Cerebellar nuclear complex (tissue), 1 donor: ENCODE data around the gene GLI2.

Experiments used
- DNase-seq, 2 experiments: peaks; one replicate each; lab custom pipeline; 2025; lab: John Stamatoyannopoulos, UW

Gene GLI2

GRCh38 chr2:120738117-120738516 is 2.4 kb downstream of the GLI2 start:
- DNase-seq = no peak

DNA sequence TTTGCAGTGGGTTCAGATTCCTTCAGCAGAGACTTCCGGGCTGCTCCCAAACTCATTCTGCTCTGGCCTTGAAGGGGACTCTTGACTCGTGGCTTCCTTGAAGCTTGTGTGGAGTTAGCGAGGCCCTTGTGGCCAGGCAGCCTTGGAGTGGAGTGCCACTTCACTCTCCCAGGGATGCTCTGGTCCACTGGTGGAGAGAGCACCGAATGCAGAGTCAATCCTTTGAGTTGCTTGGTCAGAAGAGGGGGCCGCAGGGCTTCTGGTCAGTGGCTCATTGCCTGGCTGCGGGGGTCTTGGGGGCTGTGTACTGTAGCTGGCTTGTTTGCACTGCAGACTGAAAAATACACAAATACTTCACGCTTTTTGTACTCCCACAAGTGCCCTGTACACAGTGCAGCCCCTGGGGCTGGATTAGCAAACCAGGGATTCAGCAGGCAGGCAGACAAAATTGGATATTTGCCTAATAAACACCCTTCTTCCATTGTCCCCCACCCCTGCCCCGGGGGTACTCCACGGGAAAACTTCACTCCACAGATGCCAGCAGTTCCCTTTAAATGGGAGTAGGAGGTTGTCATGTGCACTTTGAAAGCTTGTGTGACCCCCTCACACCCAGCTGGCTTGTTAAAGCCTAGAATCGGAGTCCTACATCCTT is 3.2 kb downstream of the GLI2 start:
- no peak for DNase-seq

- DNase-seq = no peak
Observed at GRCh38 chr2:120739438-120740090, 3.9 kb downstream of the GLI2 start.

DNA sequence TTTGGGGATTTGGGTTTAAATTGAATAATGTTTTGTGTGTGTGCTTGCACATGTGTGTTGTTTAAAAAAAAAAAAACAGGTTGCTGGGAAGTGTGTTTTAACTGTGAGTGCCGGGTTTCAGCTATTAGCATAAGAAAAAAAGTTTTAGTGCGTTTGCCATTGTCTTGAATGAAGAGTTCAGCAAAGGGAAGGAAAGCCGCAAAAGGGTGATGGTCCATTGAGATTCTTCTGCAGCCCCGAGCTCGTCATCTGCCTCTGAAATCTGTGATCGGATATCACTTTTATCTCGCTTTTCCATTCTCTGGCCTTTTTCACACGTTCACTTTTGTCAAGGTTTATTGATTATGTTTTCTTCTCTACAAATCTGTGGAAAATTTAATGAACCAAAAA is 4.7 kb downstream of the GLI2 start:
- DNase-seq = no peak

GRCh38 chr2:120740765-120741524 is 5.3 kb downstream of the GLI2 start:
- no peak for DNase-seq

DNA sequence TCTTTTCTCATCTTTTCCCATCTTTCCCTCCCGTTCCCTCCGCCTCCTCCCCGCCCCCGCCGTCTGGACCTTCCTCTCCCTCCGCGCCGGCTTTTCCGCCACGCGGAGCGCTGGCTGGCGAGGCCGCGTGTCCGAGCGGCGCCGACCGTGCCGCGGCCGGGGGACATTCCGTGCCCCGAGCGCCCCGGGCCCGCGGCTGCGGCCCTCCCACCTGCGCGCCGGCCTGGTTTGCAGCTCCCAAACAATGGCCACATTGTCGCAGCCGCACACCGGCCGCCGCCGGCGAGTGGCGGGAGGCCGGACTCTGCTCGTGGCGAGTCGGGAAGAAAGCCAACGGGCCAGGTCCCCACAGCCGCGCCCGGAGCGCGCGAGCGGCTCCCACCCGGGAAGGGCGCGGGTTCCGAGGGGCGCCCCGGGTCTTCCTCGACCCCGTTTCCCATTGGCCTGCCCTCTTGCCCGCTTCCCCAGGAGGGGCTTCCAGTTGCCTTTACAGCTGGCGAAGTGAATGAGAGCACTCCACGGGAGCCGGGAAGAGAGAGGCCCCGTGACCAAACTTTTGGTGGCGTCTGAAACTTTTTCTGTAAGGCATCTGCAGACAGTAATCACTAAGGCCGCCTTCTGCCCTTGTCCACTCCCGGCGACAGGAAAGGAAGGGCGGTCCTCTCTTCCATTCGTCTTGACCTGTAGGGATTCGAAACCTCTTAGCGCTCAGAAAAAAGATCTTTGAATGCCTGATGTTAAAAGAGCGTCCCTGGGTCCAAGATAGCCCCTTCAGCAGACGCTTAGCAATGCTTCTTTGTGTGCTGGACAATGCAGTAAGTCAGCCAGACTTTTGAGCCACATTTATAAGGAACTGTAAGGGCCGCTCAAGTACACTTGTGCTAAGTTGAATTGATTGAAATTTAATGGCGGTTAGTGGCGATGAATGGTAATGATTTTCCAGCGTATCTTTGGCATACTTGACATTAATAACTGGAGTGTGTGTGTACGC is 6.2 kb downstream of the GLI2 start:
- DNase-seq = no peak

DNA sequence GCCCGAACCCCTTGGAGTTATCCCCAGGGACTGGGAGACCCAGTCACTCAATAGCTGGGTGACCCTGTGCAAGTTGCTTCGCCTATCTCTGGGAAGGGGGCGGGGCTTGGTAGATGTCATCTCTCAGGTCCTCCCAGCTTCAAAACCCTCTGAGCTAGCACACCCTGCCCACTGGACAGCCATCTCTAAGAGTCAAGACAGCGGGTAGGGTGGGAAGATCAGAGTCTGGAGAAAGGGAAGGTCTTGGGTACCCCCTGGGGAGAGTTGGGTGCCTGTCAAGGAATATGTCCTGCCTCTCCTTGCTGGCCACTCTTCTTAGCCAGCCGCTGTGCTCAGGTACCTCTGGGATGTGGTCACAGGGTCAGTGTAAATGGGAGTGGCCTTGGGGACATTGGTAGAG is 8.0 kb downstream of the GLI2 start:
- no peak for DNase-seq

GRCh38 chr2:120744817-120745216 is 9.1 kb downstream of the GLI2 start:
- no peak for DNase-seq

GRCh38 chr2:120745420-120746111 is 9.9 kb downstream of the GLI2 start:
- no peak for DNase-seq

GRCh38 chr2:120746144-120746543 is 10.5 kb downstream of the GLI2 start:
- no peak for DNase-seq

DNA sequence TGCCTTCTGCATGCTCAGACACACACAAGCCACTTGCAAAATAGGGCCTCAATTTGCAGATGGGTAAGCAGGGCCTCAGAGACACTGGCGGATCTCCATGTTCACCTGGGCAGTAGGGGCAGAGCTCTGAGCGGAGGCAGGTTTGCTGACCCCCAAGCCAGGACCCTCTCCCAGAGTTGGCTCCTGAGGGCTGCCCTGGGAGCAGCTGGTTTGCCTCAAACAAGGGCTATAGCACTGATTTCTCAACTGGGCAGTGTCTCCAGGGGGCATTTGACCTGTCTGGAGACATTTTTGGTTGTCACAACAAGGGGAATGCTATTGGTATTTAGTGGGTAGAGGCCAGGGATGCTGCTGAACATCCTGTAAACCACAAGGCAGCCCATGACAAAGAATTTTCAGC is 11.6 kb downstream of the GLI2 start:
- no peak for DNase-seq

DNA sequence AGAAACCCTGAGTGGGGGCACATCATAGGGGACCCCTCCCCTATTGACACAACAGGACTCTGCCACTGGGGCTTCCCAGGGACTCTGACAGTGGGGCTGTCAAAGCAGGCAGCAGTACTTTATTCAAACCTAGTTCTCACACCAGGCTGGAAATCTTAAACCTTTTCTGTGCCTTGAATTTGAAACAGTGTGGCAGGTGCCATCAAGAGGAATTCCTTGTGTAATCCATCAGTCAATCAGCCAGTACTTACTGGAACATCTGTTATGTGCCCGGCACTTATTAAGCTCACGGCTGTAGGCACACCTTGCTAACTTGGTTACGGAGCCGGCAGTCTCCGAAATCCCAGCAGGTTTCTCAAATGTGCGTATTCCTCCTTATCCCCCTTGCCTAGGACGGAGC is 12.0 kb downstream of the GLI2 start:
- no peak for DNase-seq

DNA sequence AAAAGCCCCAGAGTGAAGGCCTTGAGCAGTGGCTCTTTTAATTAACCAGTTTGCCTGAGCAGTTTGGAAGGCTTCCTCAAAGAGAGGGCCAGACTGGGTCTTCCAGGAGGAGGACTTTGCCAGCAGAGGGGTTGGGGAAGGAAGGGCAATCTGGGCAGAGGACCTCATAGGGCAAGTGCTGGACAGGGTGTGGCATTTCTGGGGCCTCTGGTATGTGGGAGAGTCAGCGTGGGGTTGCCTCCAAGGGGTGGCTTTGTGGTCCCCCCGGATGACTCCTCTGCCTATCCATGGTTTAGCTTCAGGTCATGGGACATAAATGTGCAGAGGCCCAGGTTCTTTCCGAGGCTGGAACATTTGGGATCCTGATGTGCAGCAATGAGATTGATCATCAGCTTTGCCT is 12.6 kb downstream of the GLI2 start:
- DNase-seq = no peak

DNA sequence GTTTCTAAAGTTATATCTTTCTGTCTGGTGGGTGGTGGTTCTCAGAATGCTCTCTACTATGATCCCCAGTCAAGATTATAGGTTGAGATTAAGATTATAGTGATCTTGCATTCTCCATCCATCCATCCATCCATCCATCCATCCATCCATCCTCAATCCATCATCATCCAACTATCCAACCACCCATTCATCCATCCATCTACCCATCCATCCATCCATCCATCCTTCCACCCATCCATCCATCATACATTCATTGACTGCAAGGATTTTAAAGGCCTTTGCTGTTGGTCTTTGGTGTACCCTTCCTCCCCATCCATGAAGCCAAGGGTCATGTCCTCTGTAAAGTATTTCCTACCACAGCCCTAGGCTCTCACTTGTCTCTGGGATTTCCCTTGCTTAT is 13.1 kb downstream of the GLI2 start:
- DNase-seq = no peak

DNA sequence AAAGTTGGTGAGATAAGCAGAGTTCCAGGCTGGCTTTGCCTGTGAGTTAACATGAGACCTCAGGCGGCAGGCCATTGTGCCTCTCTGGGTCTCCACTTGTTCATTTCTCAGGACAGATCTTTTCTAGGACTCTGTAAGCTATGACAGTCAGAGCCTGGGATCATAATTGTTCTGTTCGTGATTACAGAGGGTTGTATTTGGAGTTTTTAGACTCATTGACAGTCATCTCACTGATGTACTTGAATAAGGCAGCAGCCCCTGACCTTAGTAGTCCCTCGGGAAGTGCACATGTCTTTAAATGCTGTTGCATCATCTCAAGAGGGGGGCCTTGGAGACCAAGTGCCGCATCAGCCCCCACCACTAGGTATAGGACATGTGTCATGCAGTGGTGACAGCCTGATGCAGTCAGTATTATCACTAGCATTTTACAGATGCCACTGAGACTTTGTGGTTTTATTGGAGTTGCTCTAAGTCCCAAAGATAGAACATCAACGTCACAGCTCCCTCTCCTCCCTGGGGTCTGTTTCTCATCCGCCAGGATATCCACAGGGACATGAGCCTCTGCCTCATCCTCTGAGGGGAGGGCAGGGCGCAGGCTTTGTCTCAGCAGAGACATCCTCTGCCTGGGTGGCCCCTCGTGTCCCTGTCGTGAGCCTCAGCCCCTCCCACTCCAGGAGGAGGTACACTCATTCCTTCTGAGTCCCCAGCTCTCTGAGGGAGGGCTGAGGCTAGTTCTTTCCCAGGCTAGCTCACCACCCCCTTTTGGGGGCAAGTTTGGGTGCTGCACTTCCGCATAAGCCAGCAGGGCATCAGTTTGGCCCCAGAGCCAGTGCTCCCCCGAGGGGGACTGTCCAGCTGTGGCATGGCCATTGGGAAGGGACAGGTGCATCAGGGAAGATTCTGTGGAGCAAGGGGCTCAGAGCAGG is 14.1 kb downstream of the GLI2 start:
- DNase-seq = no peak

DNA sequence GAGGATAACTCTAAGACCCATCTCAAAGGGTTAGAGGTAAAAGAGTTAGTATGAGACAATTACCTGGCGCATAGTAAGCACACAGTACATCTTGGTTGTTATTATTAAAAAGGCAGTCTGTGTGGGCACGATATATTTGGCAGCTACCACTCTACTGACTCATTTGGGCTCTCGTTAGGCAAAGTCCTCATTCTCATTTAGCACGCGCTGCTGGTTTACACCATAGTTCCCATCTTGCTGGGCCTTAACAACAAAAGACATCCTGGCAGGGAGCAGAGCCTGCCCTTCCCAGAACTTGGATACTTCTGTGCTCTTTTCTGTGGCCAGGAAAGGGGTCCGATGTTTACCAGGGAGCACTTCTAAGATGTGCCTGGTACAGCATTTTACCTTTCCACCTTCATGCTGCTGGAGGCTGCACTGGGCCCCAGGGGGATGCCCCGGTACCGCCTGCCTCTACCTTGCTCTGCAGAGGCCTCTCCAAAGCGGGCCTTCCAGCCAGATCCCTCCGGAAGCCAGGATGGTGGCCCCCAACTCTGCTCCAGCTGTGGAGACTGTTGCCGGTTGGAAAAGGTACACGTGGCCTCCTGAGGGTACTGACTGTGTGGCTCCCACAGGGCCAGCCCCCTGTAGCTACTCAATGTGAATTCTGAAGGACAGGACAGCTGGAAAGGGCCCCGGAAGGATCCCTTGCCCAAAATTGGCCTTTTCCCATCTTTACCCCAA is 15.0 kb downstream of the GLI2 start:
- no peak for DNase-seq

DNA sequence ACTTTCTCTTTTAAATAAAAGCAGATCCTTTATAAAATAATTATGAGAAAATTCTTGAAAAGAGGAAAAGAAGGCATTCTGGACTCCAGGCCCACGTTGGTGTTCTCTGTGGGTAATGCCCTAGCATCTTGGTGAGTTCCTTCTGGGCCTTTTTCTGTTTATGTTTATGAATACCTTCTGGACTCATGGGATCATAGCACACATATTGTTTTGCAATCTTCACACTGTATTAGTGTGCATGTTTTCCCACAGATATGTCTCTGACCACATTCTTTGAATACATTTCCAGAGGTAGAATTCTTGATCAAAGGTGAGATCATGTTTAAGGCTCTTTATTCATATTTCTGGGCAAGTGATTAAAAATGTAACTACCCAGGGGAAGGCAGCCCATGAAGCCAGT is 15.9 kb downstream of the GLI2 start:
- no peak for DNase-seq

DNA sequence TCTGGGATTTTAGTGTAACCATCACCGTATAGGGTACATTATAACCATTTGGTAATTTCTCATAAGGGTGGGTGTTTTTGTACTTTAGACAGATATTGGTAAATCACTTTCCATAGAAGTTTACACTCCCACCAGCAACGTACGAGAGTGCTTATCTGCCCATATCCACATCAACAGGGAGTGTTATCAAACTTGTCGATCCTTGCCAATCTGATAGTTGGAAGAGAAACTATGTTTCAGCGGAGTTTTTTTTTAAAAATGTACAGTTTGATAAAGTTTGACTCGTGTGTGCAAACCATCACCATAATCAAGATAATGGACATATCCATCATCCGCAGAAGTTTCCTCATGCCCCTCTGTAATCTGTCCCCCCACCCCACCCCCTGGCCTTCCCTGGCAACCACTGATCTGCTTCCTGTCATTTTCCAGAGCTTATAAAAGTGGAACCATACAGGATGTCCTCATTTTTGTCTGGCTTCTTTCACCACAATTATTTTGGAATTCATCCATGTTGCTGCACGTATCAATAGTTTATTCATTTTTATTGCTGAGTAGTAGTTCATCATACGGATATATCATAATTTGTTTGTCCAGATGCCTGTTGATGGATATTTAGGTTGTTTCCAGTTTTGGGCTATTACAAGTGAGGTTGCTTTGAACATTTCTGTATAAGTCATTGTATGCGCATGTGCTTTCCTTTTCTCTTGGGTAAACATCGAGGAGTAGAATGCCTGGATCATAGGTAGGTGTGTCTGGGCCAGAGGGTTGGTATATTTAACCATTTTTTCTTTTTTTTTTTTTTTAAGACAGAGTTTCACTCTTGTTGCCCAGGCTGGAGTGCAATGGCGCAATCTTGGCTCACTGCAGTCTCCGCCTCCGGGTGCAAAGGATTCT is 18.6 kb downstream of the GLI2 start:
- DNase-seq = no peak
